ENCODE results near the gene SLC11A1.

SLC11A1 gene

DNA sequence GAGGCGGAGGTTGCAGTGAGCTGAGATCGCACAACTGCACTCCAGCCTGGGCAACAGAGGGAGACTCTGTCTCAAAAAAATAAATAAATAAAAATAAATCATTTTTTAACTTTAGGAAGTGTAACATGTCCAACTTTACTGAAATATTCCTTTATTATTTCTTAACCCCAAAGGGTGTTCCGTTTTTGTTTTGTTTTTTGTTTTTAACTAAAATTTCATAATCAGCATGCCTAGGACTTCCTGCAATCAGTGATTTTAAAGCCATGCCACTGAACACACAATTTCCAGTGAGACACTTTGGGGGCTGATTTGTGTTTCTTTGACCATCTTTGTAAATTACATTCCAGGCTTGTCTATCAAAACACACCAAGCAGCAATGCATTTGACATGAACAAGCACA is 18.3 kb upstream of the SLC11A1 start:
- DNase-seq, result no peak
- in situ Hi-C loops (cut with MboI; ENCODE audit: low pct_unique_long_range_greater_than_20kb, low sequenced_read_pairs), result no loop called here

DNA sequence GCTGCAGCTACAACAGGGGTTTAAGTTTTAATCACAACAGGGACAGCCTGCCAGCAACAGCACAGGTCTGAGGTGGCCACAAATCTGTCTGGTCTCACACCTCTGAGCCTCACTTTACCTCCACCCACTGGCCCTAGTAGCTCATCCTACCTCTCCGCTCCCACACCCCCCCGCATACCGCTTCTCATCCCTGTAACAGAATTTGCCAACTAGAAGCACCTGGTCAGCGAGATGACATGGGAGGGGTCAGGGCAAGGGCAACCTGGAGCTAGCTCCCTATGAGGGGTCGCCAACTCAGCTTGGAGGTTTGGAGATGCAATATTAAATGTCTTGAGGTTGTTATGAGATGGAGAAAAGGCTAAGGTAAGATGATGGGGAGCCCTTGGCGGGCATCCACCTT is 17.9 kb upstream of the SLC11A1 start:
- in situ Hi-C loops (cut with MboI; ENCODE audit: low pct_unique_long_range_greater_than_20kb, low sequenced_read_pairs), result no loop called here
- no peak for DNase-seq

DNA sequence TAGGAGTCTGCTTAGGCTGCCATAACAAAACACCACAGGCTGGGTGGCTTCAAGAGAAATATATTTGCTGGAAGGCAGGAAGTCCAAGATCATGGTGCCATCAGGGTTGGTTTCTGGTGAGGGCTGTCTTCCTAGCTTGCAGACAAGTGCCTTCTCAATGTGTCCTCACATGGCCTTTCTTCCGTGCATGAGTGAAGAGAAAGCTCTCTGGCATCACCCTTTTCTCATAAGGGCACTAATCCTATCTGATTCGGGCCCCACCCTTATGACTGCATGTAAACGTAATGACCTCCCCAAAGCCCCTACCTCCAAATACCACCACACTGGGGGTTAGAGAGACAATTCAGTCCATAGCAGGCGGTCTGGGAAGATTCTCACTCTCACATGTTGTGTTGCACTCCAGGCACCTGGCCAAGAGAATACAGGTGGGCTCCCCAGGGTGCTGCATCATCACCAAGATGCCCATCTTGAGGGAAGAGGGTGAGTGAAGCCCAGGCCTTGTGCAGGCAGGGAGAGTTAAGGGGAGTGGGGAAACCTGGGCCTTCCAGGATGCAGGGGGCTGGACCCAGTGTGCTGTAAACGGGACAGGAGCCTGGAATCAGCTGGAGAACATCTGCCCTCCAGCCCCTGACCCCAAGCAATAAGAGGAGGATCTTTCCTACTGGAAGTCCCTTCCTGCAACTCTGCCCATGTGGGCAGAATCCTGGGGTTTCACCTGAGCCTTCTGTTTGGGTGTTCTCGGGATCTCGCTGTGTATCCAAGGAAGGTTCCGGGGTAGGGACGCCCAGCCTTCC is 15.3 kb upstream of the SLC11A1 start:
- in situ Hi-C loops (cut with MboI; ENCODE audit: low pct_unique_long_range_greater_than_20kb, low sequenced_read_pairs), result no loop called here
- DNase-seq, result peak; percentile 24

DNA sequence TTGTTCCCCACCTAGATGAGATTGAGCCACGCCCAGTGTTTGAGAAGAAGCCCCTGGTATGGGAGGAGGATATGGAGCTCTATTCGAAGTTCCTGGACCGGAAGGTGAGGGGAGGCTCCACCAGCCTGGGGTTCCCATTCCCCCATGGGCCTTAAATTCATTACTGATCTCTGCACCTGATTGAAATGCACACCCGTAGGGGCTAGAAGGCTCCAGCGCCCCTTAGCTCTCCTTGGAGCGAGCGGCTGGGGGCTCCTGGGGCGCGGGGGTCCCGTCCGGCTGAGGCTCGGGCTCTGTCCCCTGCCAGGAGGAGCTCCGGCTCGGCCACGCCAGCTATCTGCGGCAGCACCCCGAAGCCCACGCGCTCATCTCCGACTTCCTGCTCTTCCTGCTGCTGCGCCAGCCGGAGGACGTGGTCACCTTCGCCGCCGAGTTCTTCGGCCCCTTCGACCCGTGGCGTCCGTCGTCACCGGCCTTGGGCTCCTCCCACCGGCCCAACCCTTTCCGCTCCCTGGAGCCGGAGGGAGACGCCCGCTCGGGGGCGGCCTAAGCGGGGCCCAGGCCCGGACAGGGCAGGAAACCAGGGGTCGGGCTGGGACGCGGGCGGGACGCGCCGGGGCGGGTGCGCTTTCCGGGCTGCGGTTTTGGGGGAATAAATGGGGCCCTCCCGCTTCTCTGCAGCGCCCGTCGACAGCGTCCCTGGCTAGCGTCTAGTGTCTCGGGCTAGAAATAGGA is 14.5 kb upstream of the SLC11A1 start:
- peak; percentile 93 for DNase-seq
- in situ Hi-C loops (cut with MboI; ENCODE audit: low pct_unique_long_range_greater_than_20kb, low sequenced_read_pairs), result no loop called here

DNA sequence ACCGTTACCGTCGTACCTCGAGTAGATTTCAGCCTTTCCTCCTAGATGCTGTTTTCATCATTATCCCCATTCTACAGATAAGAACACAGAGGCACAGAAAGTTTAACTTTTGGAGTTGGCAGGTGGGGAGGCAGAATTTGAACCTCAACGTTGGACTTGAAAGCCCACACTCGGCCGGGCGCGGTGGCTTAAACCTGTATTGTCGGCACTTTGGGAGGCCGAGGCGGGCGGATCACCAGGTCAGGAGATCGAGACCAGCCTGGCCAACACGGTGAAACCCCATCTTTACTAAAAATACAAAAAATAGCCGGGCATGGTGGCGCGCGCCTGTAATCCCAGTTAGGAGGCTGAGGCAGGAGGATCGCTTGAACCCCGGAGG is 13.9 kb upstream of the SLC11A1 start:
- no peak for DNase-seq
- in situ Hi-C loops (cut with MboI; ENCODE audit: low pct_unique_long_range_greater_than_20kb, low sequenced_read_pairs), result no loop called here

DNA sequence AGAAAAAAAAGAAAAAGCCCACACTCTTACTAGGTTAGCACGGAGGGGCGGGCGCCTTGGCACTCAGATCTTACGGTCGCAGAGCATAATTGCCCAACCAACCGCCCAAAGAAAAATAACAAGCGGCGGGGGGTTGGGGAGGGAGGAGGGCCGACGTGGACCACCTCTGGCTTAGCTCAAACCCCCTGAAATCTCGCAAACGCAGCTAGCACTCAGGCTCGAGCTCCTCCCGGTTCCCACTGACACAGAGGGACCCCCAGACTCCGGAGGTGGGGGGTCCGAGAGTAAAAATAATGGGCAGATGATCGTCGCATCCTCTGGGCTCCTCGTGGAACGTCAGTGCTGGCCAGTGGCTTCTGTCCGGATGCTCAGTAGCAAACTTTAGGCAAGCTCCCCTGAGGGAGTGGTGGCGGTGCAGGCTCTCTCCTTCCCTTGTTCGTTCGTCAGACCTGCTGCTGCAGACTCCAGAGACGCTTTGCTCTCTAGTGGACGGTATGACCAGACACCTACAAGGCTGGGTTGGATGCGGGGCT is 13.4 kb upstream of the SLC11A1 start:
- in situ Hi-C loops (cut with MboI; ENCODE audit: low pct_unique_long_range_greater_than_20kb, low sequenced_read_pairs), result no loop called here
- DNase-seq, result peak; percentile 38

DNA sequence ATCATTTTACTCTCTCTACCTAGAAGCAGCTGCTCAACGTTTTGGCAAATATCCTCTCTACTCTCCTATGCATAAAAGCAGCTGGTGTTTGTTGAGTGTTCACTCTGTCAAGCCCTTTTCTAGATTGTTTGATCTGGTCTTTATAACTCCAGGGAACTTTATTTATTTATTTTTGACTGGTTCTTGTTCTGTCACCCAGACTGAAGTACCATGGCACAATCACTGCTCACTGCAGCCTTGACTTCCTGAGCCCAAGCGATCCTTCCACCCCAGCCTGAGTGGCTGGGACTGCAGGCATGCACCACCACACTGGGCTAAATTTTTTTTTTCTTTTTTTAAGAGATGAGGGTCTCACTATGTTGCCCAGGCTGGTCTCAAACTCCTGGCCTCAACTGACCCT is 12.7 kb upstream of the SLC11A1 start:
- in situ Hi-C loops (cut with MboI; ENCODE audit: low pct_unique_long_range_greater_than_20kb, low sequenced_read_pairs), result no loop called here
- no peak for DNase-seq

DNA sequence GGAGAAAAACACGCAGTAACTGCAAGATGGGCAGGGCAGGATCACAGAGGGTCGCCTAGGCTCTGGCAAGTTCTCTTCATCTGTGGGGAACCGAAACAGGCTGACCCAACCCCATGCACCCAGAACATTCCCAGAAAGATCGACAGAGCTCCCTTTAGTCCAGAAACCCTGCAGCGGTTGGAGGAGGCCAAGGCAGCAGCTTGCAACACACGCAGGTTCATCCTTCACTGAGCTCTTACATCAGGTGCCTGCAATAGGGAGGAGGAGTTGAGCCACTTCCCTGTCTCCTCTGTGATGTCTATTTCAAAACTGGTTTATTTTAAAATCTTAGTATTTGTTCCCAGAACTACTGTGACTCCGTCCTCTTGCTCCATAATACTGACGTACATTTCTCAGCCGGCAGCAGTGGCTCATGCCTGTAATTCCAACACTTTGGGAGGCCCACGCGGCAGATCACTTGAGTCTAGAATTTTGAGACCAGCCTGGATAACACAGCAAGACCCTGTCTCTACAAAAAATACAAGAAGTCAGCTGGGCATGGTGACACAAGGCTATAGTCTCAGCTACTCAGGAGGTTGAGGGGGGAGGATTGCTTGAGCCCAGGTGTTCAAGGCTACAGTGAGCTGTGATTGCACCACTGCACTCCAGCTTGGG is 11.5 kb upstream of the SLC11A1 start:
- DNase-seq, result peak; percentile 42
- in situ Hi-C loops (cut with MboI; ENCODE audit: low pct_unique_long_range_greater_than_20kb, low sequenced_read_pairs), result no loop called here

DNA sequence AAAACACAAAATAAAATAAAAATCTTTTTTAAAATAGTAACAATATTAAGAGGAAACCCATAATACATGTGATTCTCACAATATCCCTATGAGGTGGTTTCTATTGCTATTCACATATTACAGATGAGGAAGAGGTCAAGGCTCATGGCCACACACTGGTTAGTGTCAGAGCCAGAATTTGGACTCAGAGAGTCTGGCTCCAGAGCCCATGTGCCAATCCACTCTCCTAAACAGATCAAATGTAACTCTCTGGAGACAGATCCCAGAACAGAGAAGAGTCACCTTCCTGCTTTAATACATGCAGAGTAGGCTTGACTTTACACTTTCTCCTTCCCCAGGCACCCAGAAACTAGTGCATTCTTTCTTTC is 10.1 kb upstream of the SLC11A1 start:
- no peak for DNase-seq
- in situ Hi-C loops (cut with MboI; ENCODE audit: low pct_unique_long_range_greater_than_20kb, low sequenced_read_pairs), result no loop called here

DNA sequence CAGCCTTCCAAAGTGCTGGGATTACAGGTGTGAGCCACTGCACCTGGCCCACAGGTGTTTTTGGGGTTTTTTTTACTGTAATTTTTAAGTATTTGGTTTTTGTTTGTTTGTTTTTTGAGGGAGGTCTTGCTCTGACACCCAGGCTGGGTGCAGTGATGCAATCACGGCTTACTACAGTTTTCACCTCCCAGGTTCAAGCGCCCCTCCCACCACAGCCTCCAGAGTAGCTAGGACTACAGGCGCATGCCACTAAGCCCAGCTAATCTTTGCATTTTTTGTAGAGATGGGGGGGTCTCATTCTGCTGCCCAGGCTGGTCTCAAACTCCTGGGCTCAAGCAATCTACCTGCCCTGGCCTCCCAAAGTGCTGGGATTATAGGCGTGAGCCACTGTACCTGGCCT is 7.3 kb upstream of the SLC11A1 start:
- in situ Hi-C loops (cut with MboI; ENCODE audit: low pct_unique_long_range_greater_than_20kb, low sequenced_read_pairs), result no loop called here

DNA sequence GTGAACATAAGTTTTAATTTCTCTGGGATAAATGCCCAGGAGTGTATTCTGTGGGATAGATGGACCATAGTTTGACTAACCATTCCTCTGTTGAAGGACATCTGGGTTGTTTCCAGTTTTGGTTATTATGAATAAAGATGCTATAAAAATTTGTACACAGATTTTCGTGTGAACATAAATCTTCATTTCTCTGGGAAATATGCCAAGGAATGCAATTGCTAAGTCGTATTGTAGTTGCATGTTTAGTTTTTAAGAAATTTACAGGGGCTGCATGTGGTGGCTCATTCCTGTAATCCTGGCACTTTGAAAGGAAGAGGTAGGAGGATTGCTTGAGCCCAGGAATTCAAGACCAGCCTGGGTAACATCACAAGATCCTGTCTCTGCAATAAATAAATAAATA is 6.9 kb upstream of the SLC11A1 start:
- in situ Hi-C loops (cut with MboI; ENCODE audit: low pct_unique_long_range_greater_than_20kb, low sequenced_read_pairs), result no loop called here
- DNase-seq, result no peak

More for the DNA sequence above, 7.3 kb upstream of the SLC11A1 start:
- DNase-seq, result no peak

DNA sequence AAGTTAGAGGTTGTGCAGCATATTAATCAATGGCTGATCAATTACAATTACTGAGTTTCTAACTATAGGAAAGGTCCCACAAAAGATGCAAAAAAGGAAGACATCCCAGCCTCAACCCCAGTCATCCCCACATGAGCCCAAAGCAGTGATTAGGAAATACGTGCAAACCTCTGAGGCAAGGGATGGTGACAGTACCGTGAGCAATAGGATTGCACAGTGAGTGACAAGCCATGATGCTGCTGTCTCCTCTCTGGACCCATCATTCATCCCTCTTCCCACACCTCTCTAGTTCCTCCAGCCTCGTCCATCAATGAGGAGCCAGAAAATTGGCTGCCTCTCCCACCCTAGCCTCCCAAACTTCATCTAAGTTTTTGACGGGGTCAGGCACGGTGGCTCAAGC is 4.0 kb upstream of the SLC11A1 start:
- DNase-seq, result no peak
- in situ Hi-C loops (cut with MboI; ENCODE audit: low pct_unique_long_range_greater_than_20kb, low sequenced_read_pairs), result no loop called here

DNA sequence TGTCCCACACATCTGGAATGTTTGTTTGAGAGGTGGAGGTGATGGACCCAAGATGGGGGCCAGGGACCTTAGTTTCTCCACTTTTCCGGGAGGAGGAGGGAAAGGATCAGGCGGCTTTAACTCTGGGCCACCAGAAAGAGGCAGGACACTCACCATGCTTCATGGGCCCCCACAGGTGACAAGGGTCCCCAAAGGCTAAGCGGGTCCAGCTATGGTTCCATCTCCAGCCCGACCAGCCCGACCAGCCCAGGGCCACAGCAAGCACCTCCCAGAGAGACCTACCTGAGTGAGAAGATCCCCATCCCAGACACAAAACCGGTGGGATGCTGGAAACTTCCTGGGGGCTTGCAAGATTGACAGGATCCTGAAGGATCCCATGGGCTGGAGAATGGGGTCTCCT is 712 bp downstream of the SLC11A1 start:
- DNase-seq, result no peak
- in situ Hi-C loops (cut with MboI; ENCODE audit: low pct_unique_long_range_greater_than_20kb, low sequenced_read_pairs), result no loop called here

DNA sequence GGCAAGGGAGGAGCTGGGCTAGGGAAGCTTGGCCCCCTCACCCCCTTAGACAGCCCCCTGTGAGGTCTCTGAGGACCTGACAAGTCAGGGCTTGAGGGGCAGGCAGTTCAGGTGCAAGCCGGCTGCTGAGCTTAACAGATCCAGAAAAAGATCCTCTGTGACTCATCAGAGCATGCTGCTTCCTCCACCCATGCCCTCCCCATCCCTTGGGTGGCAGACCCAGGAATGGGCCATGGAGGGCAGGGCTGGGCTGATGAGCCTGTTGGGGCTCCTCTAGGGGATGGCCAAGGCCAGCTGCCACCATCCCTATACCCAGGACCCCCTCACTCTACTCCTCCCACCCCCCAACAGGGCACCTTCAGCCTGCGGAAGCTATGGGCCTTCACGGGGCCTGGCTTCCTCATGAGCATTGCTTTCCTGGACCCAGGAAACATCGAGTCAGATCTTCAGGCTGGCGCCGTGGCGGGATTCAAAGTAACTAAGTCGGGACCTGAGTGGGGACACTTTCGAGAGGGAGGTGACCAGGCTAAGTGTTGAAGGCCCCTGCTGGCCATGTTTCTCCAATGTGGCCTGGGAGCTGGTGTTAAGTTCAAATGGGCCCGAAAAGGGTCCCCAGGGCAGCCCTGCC is 1.9 kb downstream of the SLC11A1 start:
- DNase-seq, result no peak
- in situ Hi-C loops (cut with MboI; ENCODE audit: low pct_unique_long_range_greater_than_20kb, low sequenced_read_pairs), result no loop called here

DNA sequence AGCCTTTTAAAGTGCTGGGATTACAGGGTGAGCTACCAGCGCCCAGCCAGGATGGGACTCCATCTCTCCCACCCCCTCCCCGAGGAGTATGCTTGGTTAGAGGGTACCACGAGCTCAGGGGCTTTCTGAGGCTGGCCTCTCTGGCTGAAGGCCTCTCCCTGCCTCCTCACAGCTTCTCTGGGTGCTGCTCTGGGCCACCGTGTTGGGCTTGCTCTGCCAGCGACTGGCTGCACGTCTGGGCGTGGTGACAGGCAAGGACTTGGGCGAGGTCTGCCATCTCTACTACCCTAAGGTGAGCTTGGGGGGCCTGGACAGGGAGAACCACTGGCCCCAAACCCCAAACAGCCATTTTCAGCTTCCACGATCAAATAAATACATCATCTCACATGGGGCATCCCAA is 2.9 kb downstream of the SLC11A1 start:
- no peak for DNase-seq
- in situ Hi-C loops (cut with MboI; ENCODE audit: low pct_unique_long_range_greater_than_20kb, low sequenced_read_pairs), result no loop called here

DNA sequence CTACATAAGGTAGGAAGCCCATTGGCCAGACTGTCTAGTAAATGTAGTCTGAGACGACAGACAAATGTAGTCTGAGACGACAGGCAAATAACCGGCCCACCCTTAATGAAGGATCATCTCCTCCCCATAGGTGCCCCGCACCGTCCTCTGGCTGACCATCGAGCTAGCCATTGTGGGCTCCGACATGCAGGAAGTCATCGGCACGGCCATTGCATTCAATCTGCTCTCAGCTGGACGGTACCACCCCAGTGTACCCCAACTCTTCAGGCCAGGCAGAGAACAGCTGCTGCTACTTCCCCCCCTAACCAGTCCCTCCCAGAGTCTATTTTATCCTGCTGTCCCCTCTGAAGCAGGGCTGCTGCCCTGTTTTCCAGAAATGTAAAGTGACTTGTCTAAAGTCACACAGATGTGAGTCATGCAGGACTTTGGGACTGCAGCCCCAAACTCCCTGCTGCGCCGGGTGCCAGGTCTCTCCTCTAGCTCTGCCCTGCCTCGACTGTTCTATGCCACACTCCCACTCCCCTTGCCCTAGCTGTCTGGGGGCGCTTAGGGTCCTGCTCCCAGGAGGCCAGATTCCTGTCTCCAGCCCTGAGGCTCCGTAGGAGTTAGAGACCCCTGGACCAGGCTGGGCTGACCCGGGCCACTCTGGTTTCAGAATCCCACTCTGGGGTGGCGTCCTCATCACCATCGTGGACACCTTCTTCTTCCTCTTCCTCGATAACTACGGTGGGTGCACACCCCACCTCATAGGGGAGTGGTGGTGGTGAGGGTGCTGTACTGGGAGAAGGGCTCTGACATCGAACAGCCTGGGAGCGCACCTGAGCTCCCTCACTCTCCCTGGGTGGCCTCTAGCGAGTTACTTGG is 4.7 kb downstream of the SLC11A1 start:
- in situ Hi-C loops (cut with MboI; ENCODE audit: low pct_unique_long_range_greater_than_20kb, low sequenced_read_pairs), result no loop called here
- DNase-seq, result no peak

DNA sequence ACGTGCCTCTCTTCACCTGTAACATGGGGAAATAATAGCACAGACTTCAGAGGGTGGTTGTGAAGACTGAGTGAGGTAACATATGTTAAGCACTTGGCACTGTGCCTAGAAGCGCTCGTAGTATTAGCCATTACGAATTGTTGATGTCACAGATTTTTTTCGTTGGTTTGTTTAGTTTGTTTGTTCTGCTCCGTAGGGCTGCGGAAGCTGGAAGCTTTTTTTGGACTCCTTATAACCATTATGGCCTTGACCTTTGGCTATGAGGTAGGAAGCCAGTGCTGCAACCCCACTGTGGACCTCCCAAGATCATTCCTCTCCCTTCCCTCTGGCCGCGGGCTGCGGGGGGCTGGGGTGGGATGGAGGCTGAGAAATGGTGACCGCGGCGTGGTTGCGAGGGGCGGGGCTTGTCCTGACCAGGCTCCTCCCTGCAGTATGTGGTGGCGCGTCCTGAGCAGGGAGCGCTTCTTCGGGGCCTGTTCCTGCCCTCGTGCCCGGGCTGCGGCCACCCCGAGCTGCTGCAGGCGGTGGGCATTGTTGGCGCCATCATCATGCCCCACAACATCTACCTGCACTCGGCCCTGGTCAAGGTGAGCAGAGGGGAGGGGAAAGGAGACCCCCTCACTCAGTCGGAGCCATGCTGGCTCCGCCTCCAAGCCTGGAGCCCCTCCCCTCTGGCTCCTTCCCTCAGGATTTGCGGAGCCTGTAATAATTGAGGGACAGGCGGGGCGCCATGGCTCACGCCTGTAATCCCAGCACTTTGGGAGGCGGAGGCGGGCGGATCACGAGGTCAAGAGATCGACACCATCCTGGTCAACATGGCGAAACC is 5.5 kb downstream of the SLC11A1 start:
- in situ Hi-C loops (cut with MboI; ENCODE audit: low pct_unique_long_range_greater_than_20kb, low sequenced_read_pairs), result no loop called here
- no peak for DNase-seq
